ENCODE data around the gene FGF1. TPM values are rescaled to one million over a fixed set of nuclear protein-coding genes. Genes with fewer than 3 reads are reported as not detected.

The FGF1 gene
- total RNA-seq, result 1.8 TPM
- long read RNA-seq, full-length matches to known transcripts, result 2 of 11 reads
- long read RNA-seq, partial matches to known transcripts, result 0 of 11 reads
- long read RNA-seq, other reads (novel, unspliced or antisense), result 9 of 11 reads

GRCh38 chr5:142685418-142686209 is at the start of gene FGF1:
Gene FGF1 (minus strand): TSS chr5:142686090. CDS start chr5:142614127, 71,963 bp downstream.
- Histone ChIP-seq H3K4me3 (no peak within 1 kb of the TSS), H3K36me3 (no peaks in the 10 kb centered on the region), H3K9me3 (no peaks in the 10 kb centered on the region), H3K4me1 (peaks cover 4% of the 10 kb centered on the region), H3K27ac (no peak within 1 kb of the TSS), H3K27me3 (no peaks in the 10 kb centered on the region)
- no peak for TF ChIP-seq CTCF (IDR thresholded peaks at IDR 0.05)
- intact Hi-C loops (cut with DNase I), result no loop called here
- ATAC-seq, result peak; percentile 29
- DNase-seq, result no peak

- no peaks in the 10 kb centered on the region for H3K9me3 ChIP-seq
- no peak overlapping the region for H3K4me3 ChIP-seq
- DNase-seq (no peak), ATAC-seq (no peak)
- no peak overlapping the region for H3K27ac ChIP-seq
- intact Hi-C loops (cut with DNase I), result no loop called here
- peaks cover 7% of the 10 kb centered on the region for H3K4me1 ChIP-seq
- TF ChIP-seq CTCF (IDR thresholded peaks at IDR 0.05), result no peak
- H3K27me3 ChIP-seq, result no peaks in the 10 kb centered on the region
- no peaks in the 10 kb centered on the region for H3K36me3 ChIP-seq
Observed at GRCh38 chr5:142727735-142728047, 41.8 kb upstream of the FGF1 start.

GRCh38 chr5:142726188-142726731 is 40.4 kb upstream of the FGF1 start:
- ATAC-seq (no peak), DNase-seq (no peak)
- Histone ChIP-seq H3K4me1 (peaks cover 7% of the 10 kb centered on the region), H3K4me3 (no peak overlapping the region), H3K36me3 (no peaks in the 10 kb centered on the region), H3K27me3 (no peaks in the 10 kb centered on the region), H3K9me3 (no peaks in the 10 kb centered on the region), H3K27ac (no peak overlapping the region)
- intact Hi-C loops (cut with DNase I), result no loop called here
- no peak for TF ChIP-seq CTCF (IDR thresholded peaks at IDR 0.05)

GRCh38 chr5:142725231-142726187 is 39.6 kb upstream of the FGF1 start:
- Histone ChIP-seq H3K36me3 (no peaks in the 10 kb centered on the region), H3K4me3 (no peak overlapping the region), H3K27ac (no peak overlapping the region), H3K4me1 (peaks cover 7% of the 10 kb centered on the region), H3K27me3 (no peaks in the 10 kb centered on the region), H3K9me3 (no peaks in the 10 kb centered on the region)
- intact Hi-C loops (cut with DNase I), result no loop called here
- TF ChIP-seq CTCF (IDR thresholded peaks at IDR 0.05), result no peak
- ATAC-seq, result no peak
- DNase-seq, result no peak

- intact Hi-C loops (cut with DNase I), result no loop called here
- no peak overlapping the region for H3K27ac ChIP-seq
- H3K4me1 ChIP-seq, result peaks cover 7% of the 10 kb centered on the region
- DNase-seq (no peak), ATAC-seq (no peak)
- no peak overlapping the region for H3K4me3 ChIP-seq
- no peaks in the 10 kb centered on the region for H3K36me3 ChIP-seq
- TF ChIP-seq CTCF (IDR thresholded peaks at IDR 0.05), result no peak
- H3K9me3 ChIP-seq, result no peaks in the 10 kb centered on the region
- H3K27me3 ChIP-seq, result no peaks in the 10 kb centered on the region
Observed at GRCh38 chr5:142724821-142725220, 38.9 kb upstream of the FGF1 start.
